NCI-H82 (cell line): ENCODE results near the gene IFT122.
"Not testable (repeated sequence)": the region's sequence is repeated elsewhere in the genome, so short reads cannot be mapped to it uniquely, and the experiment has no call there.

Experiments
- DNase-seq: peaks from one replicate; lab custom pipeline; 2025; lab: John Stamatoyannopoulos, UW

IFT122 gene, protein sequence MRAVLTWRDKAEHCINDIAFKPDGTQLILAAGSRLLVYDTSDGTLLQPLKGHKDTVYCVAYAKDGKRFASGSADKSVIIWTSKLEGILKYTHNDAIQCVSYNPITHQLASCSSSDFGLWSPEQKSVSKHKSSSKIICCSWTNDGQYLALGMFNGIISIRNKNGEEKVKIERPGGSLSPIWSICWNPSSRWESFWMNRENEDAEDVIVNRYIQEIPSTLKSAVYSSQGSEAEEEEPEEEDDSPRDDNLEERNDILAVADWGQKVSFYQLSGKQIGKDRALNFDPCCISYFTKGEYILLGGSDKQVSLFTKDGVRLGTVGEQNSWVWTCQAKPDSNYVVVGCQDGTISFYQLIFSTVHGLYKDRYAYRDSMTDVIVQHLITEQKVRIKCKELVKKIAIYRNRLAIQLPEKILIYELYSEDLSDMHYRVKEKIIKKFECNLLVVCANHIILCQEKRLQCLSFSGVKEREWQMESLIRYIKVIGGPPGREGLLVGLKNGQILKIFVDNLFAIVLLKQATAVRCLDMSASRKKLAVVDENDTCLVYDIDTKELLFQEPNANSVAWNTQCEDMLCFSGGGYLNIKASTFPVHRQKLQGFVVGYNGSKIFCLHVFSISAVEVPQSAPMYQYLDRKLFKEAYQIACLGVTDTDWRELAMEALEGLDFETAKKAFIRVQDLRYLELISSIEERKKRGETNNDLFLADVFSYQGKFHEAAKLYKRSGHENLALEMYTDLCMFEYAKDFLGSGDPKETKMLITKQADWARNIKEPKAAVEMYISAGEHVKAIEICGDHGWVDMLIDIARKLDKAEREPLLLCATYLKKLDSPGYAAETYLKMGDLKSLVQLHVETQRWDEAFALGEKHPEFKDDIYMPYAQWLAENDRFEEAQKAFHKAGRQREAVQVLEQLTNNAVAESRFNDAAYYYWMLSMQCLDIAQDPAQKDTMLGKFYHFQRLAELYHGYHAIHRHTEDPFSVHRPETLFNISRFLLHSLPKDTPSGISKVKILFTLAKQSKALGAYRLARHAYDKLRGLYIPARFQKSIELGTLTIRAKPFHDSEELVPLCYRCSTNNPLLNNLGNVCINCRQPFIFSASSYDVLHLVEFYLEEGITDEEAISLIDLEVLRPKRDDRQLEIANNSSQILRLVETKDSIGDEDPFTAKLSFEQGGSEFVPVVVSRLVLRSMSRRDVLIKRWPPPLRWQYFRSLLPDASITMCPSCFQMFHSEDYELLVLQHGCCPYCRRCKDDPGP

GRCh38 chr3:129439817-129440617 lies at the start of gene IFT122, which contains the start of gene MBD4:
Gene IFT122, plus strand, starts transcription at chr3:129440224. Its CDS starts 107 bp downstream, at chr3:129440331.
Gene MBD4, minus strand, starts transcription at chr3:129439948. Its CDS starts 115 bp downstream, at chr3:129439833.
- DNase-seq: peak; percentile 100

DNA sequence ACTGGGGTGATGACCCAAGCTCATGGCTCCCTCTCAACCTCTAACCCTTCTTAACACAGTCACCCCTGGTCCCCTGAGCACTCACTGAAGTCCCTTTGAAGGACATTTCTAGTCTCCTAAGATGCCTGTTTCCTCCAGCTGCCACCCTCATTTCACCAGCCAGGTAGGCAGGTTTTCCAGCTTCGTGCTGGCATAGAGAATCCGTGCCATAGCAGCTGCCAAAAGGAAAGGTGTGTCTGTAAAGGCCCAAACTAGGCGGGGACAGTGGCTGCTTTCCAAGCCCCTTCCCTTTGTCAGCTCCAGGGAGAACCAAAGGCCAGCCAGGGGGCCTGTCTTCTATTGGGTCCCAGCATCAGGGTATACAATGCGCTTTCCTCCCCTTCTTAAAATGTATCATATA lies 48.4 kb upstream of the IFT122 start:
- not testable (repeated sequence) for DNase-seq

- DNase-seq: not testable (repeated sequence)
Observed at GRCh38 chr3:129392106-129392887, 47.7 kb upstream of the IFT122 start.

GRCh38 chr3:129393271-129393670 lies 46.8 kb upstream of the IFT122 start:
- DNase-seq: no peak

GRCh38 chr3:129393760-129394564 lies 46.1 kb upstream of the IFT122 start:
- DNase-seq: not testable (repeated sequence)

- peak; percentile 85 for DNase-seq
Observed at GRCh38 chr3:129398803-129399144, 41.2 kb upstream of the IFT122 start.

- DNase-seq: peak; percentile 99
Observed at GRCh38 chr3:129399145-129399894, 40.7 kb upstream of the IFT122 start.

- peak; percentile 79 for DNase-seq
Observed at GRCh38 chr3:129399895-129400357, 40.1 kb upstream of the IFT122 start.

GRCh38 chr3:129402210-129402609 lies 37.8 kb upstream of the IFT122 start:
- DNase-seq: no peak

- DNase-seq: no peak
Observed at GRCh38 chr3:129402616-129403015, 37.4 kb upstream of the IFT122 start.

DNA sequence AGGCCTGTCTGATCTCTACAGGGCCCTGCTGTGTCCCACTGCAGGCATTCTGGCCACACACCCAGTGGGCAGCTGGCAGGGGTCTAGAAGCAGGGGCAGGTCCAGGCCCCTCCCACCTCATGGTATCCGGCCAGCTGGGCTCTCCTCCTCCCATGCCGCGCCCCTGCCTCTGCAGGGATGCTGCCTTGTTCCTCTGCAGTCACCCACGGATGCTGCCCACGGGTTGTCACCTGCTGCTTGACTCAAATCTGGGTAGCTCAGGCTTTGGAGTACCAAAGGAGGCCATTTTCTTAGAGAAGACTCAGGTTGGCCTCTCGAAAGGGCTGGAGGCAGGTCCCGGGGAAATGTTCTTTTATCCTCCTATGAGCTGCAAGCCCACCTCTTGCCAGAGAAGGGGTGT lies 36.6 kb upstream of the IFT122 start:
- DNase-seq: no peak

DNA sequence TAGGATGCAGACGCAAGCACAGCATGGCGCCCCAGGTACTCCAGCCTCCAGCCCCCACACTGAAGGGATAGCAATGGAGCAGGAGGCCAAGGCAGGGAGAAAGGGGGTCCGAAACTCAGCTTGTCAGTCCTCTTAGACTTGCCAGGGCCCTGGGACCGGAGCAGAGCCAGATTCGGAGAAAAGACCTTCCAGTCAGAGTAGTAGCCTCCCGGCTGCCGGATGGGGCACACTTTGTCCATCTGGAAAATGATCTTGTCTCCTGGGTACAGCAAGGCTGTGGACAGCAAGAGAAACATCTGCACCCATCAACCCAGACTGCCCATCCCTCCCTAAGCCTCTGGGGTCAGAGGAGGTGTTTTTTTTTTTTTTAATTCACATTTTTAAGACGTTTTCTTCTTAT lies 35.9 kb upstream of the IFT122 start:
- no peak for DNase-seq

GRCh38 chr3:129404610-129405009 lies 35.4 kb upstream of the IFT122 start:
- no peak for DNase-seq

- DNase-seq: no peak
Observed at GRCh38 chr3:129409541-129409940, 30.5 kb upstream of the IFT122 start.

- DNase-seq: no peak
Observed at GRCh38 chr3:129410971-129411370, 29.1 kb upstream of the IFT122 start.

DNA sequence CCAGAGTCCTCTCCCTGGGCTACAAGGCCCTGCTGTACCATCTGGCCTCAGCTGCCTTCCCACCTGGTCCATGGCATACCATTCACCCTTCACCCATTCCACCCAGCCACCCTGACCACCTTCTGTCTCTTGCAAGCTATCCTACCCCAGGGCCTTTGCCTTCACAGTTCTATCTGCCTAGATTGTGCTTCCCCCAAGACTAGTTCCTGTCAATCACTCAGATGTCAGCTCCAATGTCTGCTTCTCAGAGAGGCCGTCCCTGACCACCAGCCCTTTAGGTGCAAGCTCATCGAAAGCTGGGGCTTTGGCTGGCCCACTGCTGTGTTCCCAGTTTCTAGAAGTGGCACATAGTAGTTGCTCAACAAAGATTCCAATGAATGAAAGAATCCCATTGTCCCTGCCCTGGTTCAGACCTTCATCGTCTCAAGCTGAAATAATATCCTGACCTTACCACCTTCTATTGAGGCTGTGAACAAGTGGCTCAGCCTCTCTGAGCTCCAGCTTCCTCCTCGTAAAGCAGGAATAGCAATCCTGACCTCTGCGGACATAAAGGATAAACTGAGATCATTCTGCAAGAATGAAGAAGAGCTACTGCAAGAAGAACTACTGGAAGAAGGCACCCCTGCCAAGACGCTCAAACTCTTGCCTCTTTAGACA lies 27.4 kb upstream of the IFT122 start:
- DNase-seq: no peak

DNA sequence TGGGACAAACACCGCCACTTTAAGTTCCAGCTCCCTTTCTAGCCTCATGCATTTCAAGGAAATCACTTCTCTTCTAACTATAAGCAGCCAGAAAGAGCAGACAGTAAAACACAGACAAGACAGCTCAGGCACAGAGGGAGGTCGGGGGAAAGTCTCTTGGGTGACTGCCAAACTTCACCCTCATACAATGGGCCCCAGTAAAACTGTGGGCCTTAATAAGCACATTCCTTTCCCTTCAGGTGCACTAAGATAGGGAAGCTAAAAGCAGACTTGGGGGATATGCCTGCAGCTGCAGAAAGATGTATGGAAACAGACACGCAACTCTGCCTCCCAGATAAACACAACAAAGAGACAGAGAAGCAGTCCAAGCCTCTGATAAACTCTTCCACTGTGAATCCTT lies 26.8 kb upstream of the IFT122 start:
- not testable (repeated sequence) for DNase-seq
